SK-N-MC (cell line): ENCODE measurements around the gene LLGL2.

ENCODE experiments used
- DNase-seq: peaks from one replicate; pipeline ENCODE4 v3.0.0-alpha.2; 2011; ENCODE audit warnings: low read depth, low spot score
- H3K27ac ChIP-seq: fragments of 200-600 bp; sonication (generic); 2 replicates; pipeline ENCODE4 v1.5.1; 2016; ENCODE audit warnings: mixed run types
- H3K36me3 ChIP-seq: fragments of 200-600 bp; sonication (generic); 2 replicates; pipeline ENCODE4 v1.6.1; 2017; ENCODE audit warnings: antibody characterized with exemption, low read length, mixed read lengths; ENCODE audit not compliant: insufficient read depth
- H3K4me3 ChIP-seq: fragments of 200-600 bp; sonication (generic); 2 replicates; pipeline ENCODE4 v1.5.1; 2016
- H3K9ac ChIP-seq: fragments of 200-600 bp; sonication (generic); 2 replicates; pipeline ENCODE4 v1.8.0; 2017; ENCODE audit warnings: mixed run types, mixed read lengths; ENCODE audit not compliant: insufficient read length
- H3K9me3 ChIP-seq: fragments of 200-600 bp; sonication (generic); 2 replicates; pipeline ENCODE4 v1.6.1; 2017; ENCODE audit warnings: low read depth, mild to moderate bottlenecking, antibody characterized with exemption, low read length, moderate library complexity, mixed read lengths
- EZH2 ChIP-seq: fragments of 200-600 bp; sonication (generic); IDR thresholded peaks from one replicate; pipeline ENCODE4 v1.6.1; 2017; ENCODE audit warnings: antibody characterized with exemption
- FOXP2 ChIP-seq: optimal IDR thresholded peaks from 2 replicates; pipeline ENCODE3; 2011; ENCODE audit warnings: mild to moderate bottlenecking, moderate library complexity; ENCODE audit not compliant: insufficient read depth; ENCODE audit errors: extremely low read length, control extremely low read depth
- POLR2AphosphoS5 ChIP-seq: IDR thresholded peaks from 2 replicates; pipeline ENCODE4 v1.6.1; 2012; ENCODE audit warnings: mild to moderate bottlenecking, low read depth, low read length, borderline replicate concordance

The LLGL2 gene

GRCh38 chr17:75603123-75603522 lies 77.6 kb downstream of the LLGL2 start:
- TF ChIP-seq POLR2AphosphoS5: no peak
- TF ChIP-seq EZH2: no peak
- no peak for TF ChIP-seq FOXP2
- no peak overlapping the region for H3K27ac ChIP-seq
- H3K9ac ChIP-seq: no peak overlapping the region
- H3K9me3 ChIP-seq: no peaks in the 10 kb centered on the region
- no peak for DNase-seq
- H3K36me3 ChIP-seq: no peaks in the 10 kb centered on the region
- H3K4me3 ChIP-seq: no peak overlapping the region

DNA sequence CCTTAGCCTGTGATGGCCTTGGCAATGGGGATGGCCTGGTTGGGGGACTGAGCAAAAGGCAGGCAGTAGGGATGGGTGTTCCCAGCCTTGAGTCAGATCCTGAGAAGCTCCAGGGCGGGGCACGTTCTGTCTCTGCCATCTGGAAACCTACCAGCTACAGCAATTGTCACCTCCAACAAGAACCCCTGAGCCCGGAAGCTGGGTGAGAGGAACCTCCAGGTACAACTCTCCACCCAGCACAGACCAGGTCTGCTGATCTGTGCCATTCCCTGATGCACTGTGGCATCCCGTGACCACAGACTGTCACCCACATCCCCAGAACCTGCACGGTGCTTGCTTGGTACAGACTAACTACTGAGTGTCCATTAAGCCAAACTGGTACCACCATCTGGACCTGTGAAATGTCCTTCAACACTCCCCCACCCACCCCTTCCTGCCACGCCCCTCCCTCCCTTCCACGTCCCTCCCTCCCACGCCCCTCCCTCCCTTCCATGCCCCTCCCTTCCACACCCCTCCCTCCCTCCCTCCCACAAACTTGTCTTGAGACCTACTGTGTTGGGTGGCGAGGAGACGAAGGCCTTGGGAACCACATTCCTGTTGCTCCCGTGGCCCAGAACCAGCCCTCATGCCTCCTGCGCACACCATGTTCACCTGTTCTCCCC lies 78.7 kb downstream of the LLGL2 start:
- Histone ChIP-seq H3K9me3 (no peaks in the 10 kb centered on the region), H3K27ac (no peak overlapping the region), H3K9ac (no peak overlapping the region), H3K4me3 (no peak overlapping the region), H3K36me3 (no peaks in the 10 kb centered on the region)
- no peak for DNase-seq
- no peak for TF ChIP-seq EZH2
- TF ChIP-seq FOXP2: no peak
- no peak for TF ChIP-seq POLR2AphosphoS5

- H3K36me3 ChIP-seq: no peaks in the 10 kb centered on the region
- H3K9ac ChIP-seq: no peak overlapping the region
- no peak for DNase-seq
- H3K27ac ChIP-seq: no peak overlapping the region
- TF ChIP-seq EZH2: no peak
- no peak for TF ChIP-seq FOXP2
- no peak for TF ChIP-seq POLR2AphosphoS5
- no peaks in the 10 kb centered on the region for H3K9me3 ChIP-seq
- H3K4me3 ChIP-seq: no peak overlapping the region
These were observed 80.3 kb downstream of the LLGL2 start for GRCh38 chr17:75605790-75606189.

- no peaks in the 10 kb centered on the region for H3K9me3 ChIP-seq
- no peak overlapping the region for H3K9ac ChIP-seq
- H3K27ac ChIP-seq: no peak overlapping the region
- TF ChIP-seq EZH2: no peak
- TF ChIP-seq FOXP2: no peak
- TF ChIP-seq POLR2AphosphoS5: no peak
- no peak overlapping the region for H3K4me3 ChIP-seq
- no peak for DNase-seq
- no peaks in the 10 kb centered on the region for H3K36me3 ChIP-seq
These were observed 81.6 kb downstream of the LLGL2 start for GRCh38 chr17:75607086-75607485.

DNA sequence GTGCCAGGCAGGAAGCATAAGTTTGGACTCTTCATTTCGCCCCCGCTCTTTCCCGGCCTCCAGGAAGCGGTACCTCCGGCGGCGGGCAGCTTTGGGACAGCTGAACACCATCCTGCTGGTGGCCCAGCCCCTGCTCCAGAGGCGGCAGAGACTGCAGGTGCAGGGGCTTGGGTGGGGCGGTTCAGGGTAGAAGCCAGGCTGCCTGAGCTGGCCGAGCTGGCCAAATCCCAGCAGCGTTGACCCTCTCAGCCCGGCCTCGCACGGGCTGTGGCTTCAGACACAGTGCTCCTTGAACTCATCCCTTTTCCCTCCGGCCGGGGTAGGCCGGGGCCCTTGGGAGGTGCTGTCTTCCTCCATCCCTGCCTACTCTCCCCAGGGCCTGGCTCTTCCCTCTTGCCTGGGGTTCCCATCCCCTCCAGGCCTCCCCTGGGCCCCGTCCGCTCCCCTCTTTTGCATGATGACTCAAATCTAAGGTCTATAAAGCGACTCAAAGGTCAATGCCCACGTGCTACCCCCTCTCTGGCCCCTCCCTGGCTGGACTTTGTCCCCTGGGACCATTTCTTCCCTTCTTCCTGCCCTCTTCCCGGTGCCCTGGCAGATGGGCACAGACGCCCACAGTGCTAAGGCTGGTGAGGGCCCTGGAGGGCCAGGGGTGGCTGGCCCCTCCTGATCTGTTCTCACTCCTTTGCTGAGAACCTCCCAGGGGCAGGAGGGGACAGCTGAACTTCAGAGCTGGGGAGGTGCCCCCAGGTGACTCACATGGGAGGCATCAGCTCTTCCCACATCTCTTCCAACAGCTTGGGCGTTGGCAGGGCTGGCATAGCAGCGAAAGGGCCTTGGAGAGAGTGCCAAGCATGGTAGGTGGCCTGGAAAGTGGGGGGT lies 84.8 kb downstream of the LLGL2 start:
- H3K27ac ChIP-seq: no peak overlapping the region
- no peaks in the 10 kb centered on the region for H3K9me3 ChIP-seq
- DNase-seq: no peak
- H3K9ac ChIP-seq: no peak overlapping the region
- no peak overlapping the region for H3K4me3 ChIP-seq
- no peak for TF ChIP-seq EZH2
- no peak for TF ChIP-seq POLR2AphosphoS5
- no peak for TF ChIP-seq FOXP2
- H3K36me3 ChIP-seq: no peaks in the 10 kb centered on the region

GRCh38 chr17:75611851-75612429 lies 86.4 kb downstream of the LLGL2 start:
- no peak overlapping the region for H3K9ac ChIP-seq
- no peak overlapping the region for H3K27ac ChIP-seq
- H3K4me3 ChIP-seq: no peak overlapping the region
- DNase-seq: no peak
- no peaks in the 10 kb centered on the region for H3K36me3 ChIP-seq
- no peak for TF ChIP-seq FOXP2
- TF ChIP-seq EZH2: no peak
- TF ChIP-seq POLR2AphosphoS5: no peak
- H3K9me3 ChIP-seq: no peaks in the 10 kb centered on the region

DNA sequence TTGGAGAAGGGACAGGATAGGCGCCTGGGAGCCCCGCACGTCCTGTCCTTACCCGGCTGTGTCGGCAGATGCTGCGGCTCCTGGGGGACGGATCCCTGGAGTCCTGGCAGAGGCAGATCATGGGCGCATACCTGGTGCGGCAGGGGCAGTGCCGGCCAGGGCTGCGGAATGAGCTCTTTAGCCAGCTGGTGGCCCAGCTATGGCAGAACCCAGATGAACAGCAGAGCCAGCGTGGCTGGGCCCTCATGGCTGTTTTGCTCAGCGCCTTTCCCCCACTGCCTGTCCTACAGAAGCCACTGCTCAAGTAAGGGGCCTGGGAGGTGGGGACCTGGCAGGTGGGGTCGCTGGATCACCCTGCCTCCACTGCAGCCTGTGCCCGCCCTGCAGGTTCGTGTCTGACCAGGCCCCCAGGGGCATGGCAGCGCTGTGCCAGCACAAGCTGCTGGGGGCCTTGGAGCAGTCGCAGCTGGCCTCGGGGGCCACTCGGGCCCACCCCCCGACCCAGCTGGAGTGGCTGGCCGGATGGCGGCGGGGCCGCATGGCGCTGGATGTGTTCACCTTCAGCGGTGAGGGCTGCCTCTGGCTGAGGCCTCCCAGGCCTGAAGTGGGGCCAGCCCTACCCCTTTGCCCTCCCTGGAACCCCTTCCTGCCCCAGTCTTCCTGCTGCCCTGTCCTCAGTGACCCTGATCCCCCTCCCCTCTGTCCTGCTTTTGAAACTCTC lies 87.6 kb downstream of the LLGL2 start:
- no peak for TF ChIP-seq EZH2
- no peak for TF ChIP-seq FOXP2
- TF ChIP-seq POLR2AphosphoS5: no peak
- DNase-seq: no peak
- no peak overlapping the region for H3K27ac ChIP-seq
- no peaks in the 10 kb centered on the region for H3K9me3 ChIP-seq
- H3K36me3 ChIP-seq: no peaks in the 10 kb centered on the region
- no peak overlapping the region for H3K4me3 ChIP-seq
- H3K9ac ChIP-seq: no peak overlapping the region

GRCh38 chr17:75614006-75614405 lies 88.5 kb downstream of the LLGL2 start:
- no peak for DNase-seq
- TF ChIP-seq POLR2AphosphoS5 (no peak), FOXP2 (no peak), EZH2 (no peak)
- no peaks in the 10 kb centered on the region for H3K9me3 ChIP-seq

More at GRCh38 chr17:75614006-75614405, 88.5 kb downstream of the LLGL2 start:
- H3K4me3 ChIP-seq: no peak overlapping the region
- no peak overlapping the region for H3K27ac ChIP-seq
- no peaks in the 10 kb centered on the region for H3K36me3 ChIP-seq
- H3K9ac ChIP-seq: no peak overlapping the region
